Hematopoietic multipotent progenitor cell treated with erythropoietin and hydrocortisone succinate and interleukin-3 and kit ligand, for 17 days (in vitro differentiated cells): Measurements from ENCODE around the gene GRID1.
"Not testable (repeated sequence)": the region's sequence is repeated elsewhere in the genome, so short reads cannot be mapped to it uniquely, and the experiment has no call there.

Experiments used
- DNase-seq: peaks from one replicate; pipeline ENCODE4 v3.0.0-alpha.2; 2015; ENCODE audit warnings: low spot score

The GRID1 gene

GRCh38 chr10:86037096-86037495, 329.5 kb downstream of the GRID1 start:
- DNase-seq = no peak

GRCh38 chr10:86036544-86036831, 330.1 kb downstream of the GRID1 start:
- no peak for DNase-seq

- no peak for DNase-seq
Observed at GRCh38 chr10:86035791-86036543, 330.6 kb downstream of the GRID1 start.

DNA sequence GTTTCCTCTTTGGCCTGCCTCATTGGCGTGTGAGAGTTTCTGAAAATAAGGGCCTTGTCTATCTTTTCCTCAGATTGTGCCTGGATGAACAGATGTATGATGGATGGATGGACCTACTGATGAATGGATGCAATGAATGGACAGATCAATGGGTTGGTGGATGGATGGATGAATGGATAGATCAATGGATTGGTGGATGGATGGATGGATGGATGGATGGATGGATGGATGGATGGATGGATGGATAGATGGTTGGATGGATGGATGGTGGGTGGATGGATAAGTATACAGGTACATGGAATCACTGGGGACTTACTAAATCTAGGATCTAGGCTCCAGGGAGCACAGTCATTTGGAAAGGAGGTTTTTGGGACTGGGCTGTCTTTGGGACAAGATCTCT, 331.9 kb downstream of the GRID1 start:
- no peak for DNase-seq

- DNase-seq = no peak
Observed at GRCh38 chr10:86033581-86033980, 333.0 kb downstream of the GRID1 start.

DNA sequence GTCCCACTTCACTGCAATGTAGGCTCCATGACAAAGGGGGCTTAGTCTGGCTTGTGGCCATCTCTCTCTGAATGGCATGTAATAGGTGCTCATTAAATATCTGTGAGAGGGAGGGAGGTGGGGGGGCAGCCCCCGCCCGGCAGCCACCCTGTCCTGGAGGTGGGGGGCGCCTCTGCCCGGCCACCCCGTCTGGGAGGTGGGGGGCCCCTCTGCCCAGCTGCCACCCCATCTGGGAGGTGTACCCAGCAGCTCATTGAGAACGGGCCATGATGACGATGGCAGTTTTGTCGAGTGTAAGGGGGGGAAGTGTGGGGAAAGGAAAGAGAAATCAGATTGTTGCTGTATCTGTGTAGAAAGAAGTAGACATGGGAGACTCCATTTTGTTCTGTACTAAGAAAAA, 334.5 kb downstream of the GRID1 start:
- DNase-seq = not testable (repeated sequence)

DNA sequence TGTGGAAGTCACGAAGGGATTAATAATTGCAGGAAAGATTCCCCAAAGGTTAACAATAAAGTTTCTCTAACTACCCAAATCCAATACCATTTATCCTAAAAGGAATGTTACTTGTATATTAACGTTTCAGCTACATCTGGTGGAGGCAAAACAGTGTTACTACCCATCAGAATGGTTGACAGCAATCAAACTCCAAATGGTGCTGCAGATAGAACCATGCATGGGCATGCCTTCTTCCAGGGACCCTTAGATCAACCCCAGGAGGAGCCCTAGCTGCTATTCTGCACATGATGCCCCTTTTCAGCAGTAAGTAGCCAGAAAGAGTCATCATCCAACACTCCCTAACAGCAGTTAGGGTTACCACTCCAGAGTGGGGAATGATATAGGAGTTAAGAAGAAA, 336.3 kb downstream of the GRID1 start:
- no peak for DNase-seq

- no peak for DNase-seq
Observed at GRCh38 chr10:86027346-86027745, 339.2 kb downstream of the GRID1 start.

GRCh38 chr10:86025509-86025908, 341.1 kb downstream of the GRID1 start:
- no peak for DNase-seq

DNA sequence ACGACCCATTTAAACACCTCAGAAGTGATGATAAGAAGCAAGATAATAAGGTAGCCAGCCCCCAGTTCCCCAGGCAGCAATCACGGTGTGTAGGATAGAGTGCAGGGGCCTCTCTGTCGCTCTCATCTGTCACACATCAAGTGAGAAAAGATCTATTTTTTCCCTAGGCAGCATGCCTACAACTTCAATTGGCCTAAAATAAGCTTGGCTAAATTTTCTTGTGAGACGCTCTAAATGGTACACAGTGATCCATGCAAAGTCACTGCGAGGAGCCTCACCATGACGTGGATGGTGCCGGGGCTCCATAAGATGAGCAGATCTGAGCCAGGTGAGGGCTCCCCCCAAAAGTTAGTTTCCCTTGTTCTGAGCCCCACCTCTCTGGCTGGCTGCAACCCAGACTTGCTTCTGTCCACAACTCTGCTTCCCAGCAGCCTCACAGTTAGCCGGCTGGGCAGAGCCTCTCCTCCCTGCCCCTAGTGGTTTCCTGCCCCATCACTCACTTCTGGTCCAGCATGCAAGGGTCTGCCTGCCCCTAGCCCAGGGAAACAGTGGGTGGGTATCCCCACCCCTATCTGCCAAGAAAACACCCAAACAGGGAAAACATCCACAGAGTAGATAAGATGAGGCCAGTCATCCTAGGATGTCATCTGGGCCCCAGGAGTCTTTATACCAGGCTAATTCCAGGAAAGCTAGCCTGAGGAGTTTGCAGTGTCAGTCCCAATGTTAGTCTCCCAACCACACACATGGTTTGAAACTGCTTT, 342.1 kb downstream of the GRID1 start:
- no peak for DNase-seq

DNA sequence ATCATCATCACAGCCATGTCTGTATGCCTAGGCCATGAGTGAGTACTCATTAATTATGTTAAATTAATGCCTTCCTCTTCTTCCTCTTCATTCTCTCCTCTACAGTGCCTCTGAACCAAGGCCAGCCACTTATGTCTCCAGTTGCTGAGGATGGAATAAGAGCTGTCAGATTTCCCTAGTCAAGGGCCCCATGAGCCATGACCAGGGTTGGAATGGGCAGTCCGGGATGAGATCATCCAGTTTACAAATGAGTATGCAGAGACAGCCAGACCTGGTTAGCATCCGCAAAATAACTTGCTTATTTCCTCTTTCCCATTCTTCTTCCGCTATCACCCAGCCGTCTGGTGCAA, 342.7 kb downstream of the GRID1 start:
- DNase-seq = no peak

GRCh38 chr10:86023336-86023735, 343.3 kb downstream of the GRID1 start:
- no peak for DNase-seq

- DNase-seq = no peak
Observed at GRCh38 chr10:86022906-86023305, 343.7 kb downstream of the GRID1 start.

DNA sequence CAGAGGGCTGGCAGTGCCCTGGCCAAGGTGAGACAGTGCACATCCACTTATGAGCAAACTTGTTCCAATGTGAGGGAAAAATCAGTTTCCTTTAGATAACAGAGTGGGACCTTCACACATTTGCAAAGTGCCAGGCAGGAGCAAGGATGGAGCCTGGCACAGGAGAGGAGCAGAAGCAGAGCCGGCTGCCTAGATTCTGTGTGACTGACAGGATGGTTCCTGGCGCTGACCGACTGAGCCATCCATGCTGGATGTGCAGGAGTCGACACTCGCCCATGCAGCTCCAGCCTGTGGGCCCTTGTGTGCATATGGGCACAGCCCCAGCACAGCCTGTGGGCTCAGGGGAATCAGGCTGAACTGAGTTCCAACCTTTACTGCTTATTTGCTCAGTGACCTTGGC, 346.5 kb downstream of the GRID1 start:
- no peak for DNase-seq

- DNase-seq = no peak
Observed at GRCh38 chr10:86019141-86019540, 347.5 kb downstream of the GRID1 start.

DNA sequence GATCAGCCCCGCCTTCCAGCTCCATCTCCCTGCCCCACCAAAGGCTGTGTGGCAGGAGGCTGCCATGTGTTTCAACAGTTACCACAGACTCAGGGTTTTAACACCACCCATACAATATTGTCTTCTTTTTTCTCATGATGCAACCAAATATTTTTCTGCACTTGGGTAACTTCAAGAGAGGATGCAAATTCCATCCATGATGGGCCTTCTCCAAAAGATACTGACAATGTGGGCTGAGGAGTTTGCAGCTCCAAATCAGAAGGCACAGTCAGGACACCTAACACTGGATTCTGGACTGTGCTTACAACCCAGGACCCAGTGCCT, 347.9 kb downstream of the GRID1 start:
- no peak for DNase-seq

DNA sequence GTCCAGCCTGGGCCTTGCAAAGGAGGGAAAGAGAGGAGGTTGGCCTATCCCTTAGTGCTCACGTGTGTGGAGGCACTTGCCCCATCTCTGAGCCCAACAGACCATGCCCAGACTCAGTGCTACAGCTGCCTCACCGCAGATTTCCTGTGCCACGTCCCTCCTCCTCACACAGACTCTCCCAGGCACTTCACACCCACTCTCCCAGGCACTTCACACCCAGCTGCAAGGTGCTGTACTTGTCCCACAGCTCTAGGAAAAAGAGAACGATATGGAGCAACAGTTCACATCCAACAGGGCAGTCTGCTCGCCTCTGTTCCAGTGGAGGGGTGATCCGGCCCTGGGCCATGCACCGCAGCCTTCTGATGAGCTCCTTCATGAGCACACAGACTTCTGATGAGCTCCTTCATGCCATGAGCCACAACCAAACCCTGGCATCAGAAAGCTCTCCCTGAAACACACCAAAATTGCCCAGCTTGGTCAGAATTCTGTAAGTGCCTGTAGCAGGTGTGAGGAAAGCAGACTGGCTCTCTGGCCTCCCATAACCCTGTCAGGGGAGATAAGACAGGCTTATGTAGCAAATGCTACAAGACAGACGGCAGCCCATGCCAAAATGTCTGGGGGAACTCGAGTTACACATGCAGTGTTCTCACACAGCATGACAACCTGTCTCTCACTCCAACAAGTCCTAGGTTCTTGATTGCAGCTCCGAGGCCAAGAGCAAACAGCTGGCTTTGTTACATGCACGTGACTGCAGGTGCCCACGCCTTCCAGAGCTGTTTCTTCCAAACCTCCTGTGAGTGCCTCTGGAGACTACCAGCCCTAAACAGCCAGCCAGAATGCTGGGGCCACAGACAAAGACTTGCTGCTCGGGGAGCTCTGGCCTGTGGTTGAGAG, 348.5 kb downstream of the GRID1 start:
- DNase-seq = no peak

DNA sequence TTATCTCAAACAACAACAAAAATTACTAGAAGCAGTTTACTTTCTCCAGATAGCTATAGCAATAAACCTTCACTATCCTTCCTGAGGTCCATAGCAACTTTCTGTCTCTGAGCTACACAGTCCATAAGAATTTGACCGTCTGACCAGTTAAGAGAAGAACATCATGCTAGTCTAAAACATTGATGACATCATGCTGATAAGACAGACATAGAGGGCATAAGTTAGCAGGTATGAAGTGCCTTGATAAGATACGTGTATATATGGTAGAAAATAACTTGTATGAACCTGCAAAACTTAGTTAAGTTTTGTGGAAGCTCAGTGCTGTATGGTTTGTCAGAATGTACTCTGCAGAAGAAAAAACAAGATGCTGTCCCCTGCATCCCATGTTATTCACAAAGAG, 353.0 kb downstream of the GRID1 start:
- no peak for DNase-seq

GRCh38 chr10:86007171-86007570, 359.4 kb downstream of the GRID1 start:
- DNase-seq = no peak

DNA sequence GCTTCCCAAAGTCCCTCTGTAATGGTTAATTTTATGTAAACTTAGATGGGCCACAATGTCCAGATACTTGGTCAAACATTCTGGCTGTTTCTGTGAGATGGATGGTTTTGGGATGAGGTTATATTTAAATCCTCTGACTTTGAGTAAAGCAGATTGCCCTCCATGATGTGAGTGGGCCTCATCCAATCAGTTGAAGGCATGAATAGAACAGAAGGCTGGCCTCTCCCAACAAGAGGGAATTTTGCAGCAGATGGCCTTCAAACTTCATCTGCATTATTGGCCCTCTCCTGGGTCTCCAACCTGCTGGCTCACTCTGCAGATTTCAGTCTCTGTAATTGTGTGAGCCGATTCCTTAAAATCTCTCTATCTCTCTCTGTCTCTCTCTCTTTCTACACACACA, 362.3 kb downstream of the GRID1 start:
- no peak for DNase-seq

DNA sequence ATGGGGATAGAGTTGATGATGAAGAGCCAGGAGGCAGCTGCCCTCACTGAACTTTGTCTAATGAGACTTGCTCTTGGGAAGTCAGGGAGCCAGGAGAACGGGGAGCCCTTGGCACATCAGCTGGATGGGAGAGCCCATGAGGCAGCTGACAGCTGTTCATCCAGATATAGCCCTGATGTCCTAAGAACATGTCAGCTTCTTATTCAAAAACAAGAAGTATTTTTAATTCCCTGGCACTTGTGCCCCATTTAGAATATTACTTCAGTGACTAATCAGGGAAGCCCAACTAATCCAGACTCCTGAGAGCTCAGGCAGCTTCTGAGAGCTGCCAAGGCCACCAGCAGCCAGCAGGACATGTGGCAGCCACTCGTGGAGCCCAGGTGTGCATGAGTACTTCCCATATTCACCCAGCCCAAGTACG, 363.4 kb downstream of the GRID1 start:
- DNase-seq = no peak

GRCh38 chr10:86001521-86001920, 365.1 kb downstream of the GRID1 start:
- no peak for DNase-seq

DNA sequence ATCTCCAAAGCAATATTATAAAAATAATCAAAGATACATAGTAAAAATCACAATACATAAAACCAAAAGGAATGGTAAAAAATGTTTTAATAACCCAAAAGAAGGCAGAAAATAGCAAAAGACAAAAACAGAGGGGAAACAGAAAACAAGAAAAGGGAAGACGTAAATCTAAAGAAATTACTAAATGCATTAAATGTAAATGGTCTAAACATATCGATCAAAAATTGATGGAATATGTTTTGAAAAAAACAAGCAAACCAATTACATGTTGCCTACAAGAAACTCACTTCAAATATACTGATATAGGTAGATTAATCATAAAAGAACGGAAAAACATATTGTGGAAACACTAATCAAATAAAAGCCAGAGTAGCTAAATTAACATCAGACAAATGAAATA, 369.1 kb downstream of the GRID1 start:
- DNase-seq = no peak
